Mesenchymal stem cell (in vitro differentiated cells and primary cell): Measurements from ENCODE around the gene TIMM23B.
"Not testable (repeated sequence)": the region's sequence is repeated elsewhere in the genome, so short reads cannot be mapped to it uniquely, and the experiment has no call there.

ENCODE experiments used
- DNase-seq: peaks from one replicate; pipeline ENCODE4 v3.0.0-alpha.2; 2013
- H2AFZ ChIP-seq: one replicate; pipeline ENCODE4 v1.6.1; 2013; ENCODE audit warnings: low read depth, mild to moderate bottlenecking, control low read depth, inconsistent platforms, low read length, moderate library complexity
- H2AK5ac ChIP-seq: 2 replicates; pipeline ENCODE4 v1.6.1; 2013; ENCODE audit warnings: low read length, moderate library complexity, mild to moderate bottlenecking, inconsistent platforms; ENCODE audit not compliant: severe bottlenecking
- H2BK120ac ChIP-seq: one replicate; pipeline ENCODE4 v1.6.1; 2013; ENCODE audit warnings: low read depth, mild to moderate bottlenecking, inconsistent platforms, low read length, moderate library complexity
- H2BK12ac ChIP-seq, 2 experiments: one replicate each; pipeline ENCODE4 v1.6.1; 2013; ENCODE audit warnings: inconsistent platforms in 2 of 2, low read length in 2 of 2, mild to moderate bottlenecking in 2 of 2, moderate library complexity in 2 of 2, control low read depth in 1 of 2
- H2BK15ac ChIP-seq: one replicate; pipeline ENCODE4 v1.6.1; 2013; ENCODE audit warnings: mild to moderate bottlenecking, low read depth, inconsistent platforms; ENCODE audit not compliant: poor library complexity, severe bottlenecking
- H2BK5ac ChIP-seq: 2 replicates; pipeline ENCODE4 v1.6.1; 2013; ENCODE audit warnings: low read depth, mild to moderate bottlenecking, low read length, control low read depth, inconsistent platforms; ENCODE audit not compliant: poor library complexity, severe bottlenecking
- H3K14ac ChIP-seq, 2 experiments: one replicate each; pipeline ENCODE4 v1.6.1; 2013; ENCODE audit warnings: inconsistent platforms in 2 of 2, low read length in 2 of 2, control low read depth in 1 of 2, mild to moderate bottlenecking in 1 of 2, moderate library complexity in 1 of 2
- H3K18ac ChIP-seq, 2 experiments: one replicate each; pipeline ENCODE4 v1.6.1; 2013; ENCODE audit warnings: inconsistent platforms in 2 of 2, low read length in 2 of 2, control low read depth in 1 of 2, low read depth in 1 of 2, mild to moderate bottlenecking in 1 of 2
- H3K23ac ChIP-seq, 2 experiments: one replicate each; pipeline ENCODE4 v1.6.1; 2013; ENCODE audit warnings: inconsistent platforms in 2 of 2, low read length in 2 of 2, mild to moderate bottlenecking in 2 of 2, moderate library complexity in 2 of 2, control low read depth in 1 of 2
- H3K27ac ChIP-seq: 2 replicates; pipeline ENCODE4 v1.5.1; 2013; ENCODE audit warnings: mild to moderate bottlenecking, moderate library complexity, low read length, control low read depth, inconsistent platforms; ENCODE audit not compliant: poor library complexity, severe bottlenecking
- H3K27me3 ChIP-seq, 2 experiments: 2 replicates each; pipeline versions ENCODE4 v1.6.1 to v1.7.0; 2013; ENCODE audit warnings: low read length in 2 of 2, mild to moderate bottlenecking in 2 of 2, moderate library complexity in 2 of 2, control low read depth in 1 of 2, inconsistent platforms in 1 of 2; ENCODE audit not compliant: control insufficient read depth in 1 of 2, insufficient read depth in 1 of 2
- H3K36me3 ChIP-seq, 2 experiments: 2 replicates each; pipeline versions ENCODE4 v1.6.1 to v1.7.0; 2013; ENCODE audit warnings: low read length in 2 of 2, control low read depth in 1 of 2, inconsistent platforms in 1 of 2, low read depth in 1 of 2, mild to moderate bottlenecking in 1 of 2; ENCODE audit not compliant: insufficient read depth in 2 of 2, control insufficient read depth in 1 of 2
- H3K4ac ChIP-seq, 2 experiments: one replicate each; pipeline ENCODE4 v1.6.1; 2013; ENCODE audit warnings: inconsistent platforms in 2 of 2, low read length in 2 of 2, mild to moderate bottlenecking in 2 of 2, moderate library complexity in 2 of 2, control low read depth in 1 of 2, low read depth in 1 of 2
- H3K4me1 ChIP-seq: 2 replicates; pipeline ENCODE4 v1.6.1; 2013; ENCODE audit warnings: low read depth, low read length, control low read depth; ENCODE audit not compliant: control insufficient read depth, insufficient read depth
- H3K4me2 ChIP-seq: 2 replicates; pipeline ENCODE4 v1.6.1; 2013; ENCODE audit warnings: low read length, mild to moderate bottlenecking, inconsistent platforms; ENCODE audit not compliant: poor library complexity, severe bottlenecking
- H3K4me3 ChIP-seq, 2 experiments: 2 replicates each; pipeline versions ENCODE4 v1.5.1 to v1.7.0; 2013; ENCODE audit warnings: low read length in 2 of 2, mild to moderate bottlenecking in 2 of 2, control low read depth in 1 of 2, low read depth in 1 of 2; ENCODE audit not compliant: insufficient read depth in 1 of 2
- H3K79me1 ChIP-seq: replicated peaks from 2 replicates; pipeline ENCODE4 v1.6.1; 2013; ENCODE audit warnings: mild to moderate bottlenecking, control low read depth, low read length, inconsistent platforms; ENCODE audit not compliant: poor library complexity, severe bottlenecking
- H3K9ac ChIP-seq: 2 replicates; pipeline ENCODE4 v1.7.0; 2013; ENCODE audit warnings: mild to moderate bottlenecking, low read length, moderate library complexity
- H3K9me3 ChIP-seq: 2 replicates; pipeline ENCODE4 v1.7.0; 2013; ENCODE audit warnings: mild to moderate bottlenecking, low read length; ENCODE audit not compliant: control insufficient read depth
- H4K8ac ChIP-seq: one replicate; pipeline ENCODE4 v1.6.1; 2013; ENCODE audit warnings: inconsistent platforms, mild to moderate bottlenecking, low read length, moderate library complexity
- H4K91ac ChIP-seq: one replicate; pipeline ENCODE4 v1.6.1; 2013; ENCODE audit warnings: mild to moderate bottlenecking, low read length, inconsistent platforms
- WGBS: methylation state at CpG from one replicate; pipeline ENCODE4 v1.1.7; 2013; ENCODE audit warnings: mixed read lengths; 5-methylcytosine and 5-hydroxymethylcytosine counted together

TIMM23B gene

GRCh38 chr10:49908290-49909080 lies 33.4 kb upstream of the TIMM23B start:
- not testable (repeated sequence) for H3K27ac ChIP-seq, H3K27me3 ChIP-seq, H2AK5ac ChIP-seq, H3K36me3 ChIP-seq, H3K9me3 ChIP-seq, H3K14ac ChIP-seq, H2BK15ac ChIP-seq, H3K4me1 ChIP-seq, H3K4me2 ChIP-seq, H3K9ac ChIP-seq, H2BK12ac ChIP-seq, H3K4ac ChIP-seq, H3K18ac ChIP-seq, DNase-seq, H2BK120ac ChIP-seq, H2BK5ac ChIP-seq, H4K8ac ChIP-seq, H4K91ac ChIP-seq, H3K79me1 ChIP-seq, H2AFZ ChIP-seq, H3K4me3 ChIP-seq, H3K23ac ChIP-seq
- no CpG with 5 or more reads among the region's 4 CpGs for WGBS

- not testable (repeated sequence) for H3K36me3 ChIP-seq, H3K4me1 ChIP-seq, H2BK12ac ChIP-seq, H3K18ac ChIP-seq, H3K9me3 ChIP-seq, H3K79me1 ChIP-seq, H3K14ac ChIP-seq, H3K9ac ChIP-seq, H3K23ac ChIP-seq, H3K27me3 ChIP-seq, H4K8ac ChIP-seq, H4K91ac ChIP-seq, H3K4ac ChIP-seq, H3K4me3 ChIP-seq, H2BK5ac ChIP-seq, H3K27ac ChIP-seq, H2AK5ac ChIP-seq, H3K4me2 ChIP-seq, H2BK120ac ChIP-seq, DNase-seq, H2AFZ ChIP-seq, H2BK15ac ChIP-seq
- WGBS = no CpG with 5 or more reads among the region's 1 CpG
Measured at GRCh38 chr10:49910295-49910694, 31.6 kb upstream of the TIMM23B start.

GRCh38 chr10:49916451-49916850 lies 25.4 kb upstream of the TIMM23B start:
- DNase-seq, H3K27ac ChIP-seq, H3K4me1 ChIP-seq, H4K91ac ChIP-seq, H3K4ac ChIP-seq, H3K9ac ChIP-seq, H2BK5ac ChIP-seq, H3K9me3 ChIP-seq, H3K4me2 ChIP-seq, H2BK12ac ChIP-seq, H3K36me3 ChIP-seq, H4K8ac ChIP-seq, H3K79me1 ChIP-seq, H2BK120ac ChIP-seq, H2AFZ ChIP-seq, H3K27me3 ChIP-seq, H3K14ac ChIP-seq, H3K18ac ChIP-seq, H2AK5ac ChIP-seq, H2BK15ac ChIP-seq, H3K4me3 ChIP-seq, H3K23ac ChIP-seq: not testable (repeated sequence)

DNA sequence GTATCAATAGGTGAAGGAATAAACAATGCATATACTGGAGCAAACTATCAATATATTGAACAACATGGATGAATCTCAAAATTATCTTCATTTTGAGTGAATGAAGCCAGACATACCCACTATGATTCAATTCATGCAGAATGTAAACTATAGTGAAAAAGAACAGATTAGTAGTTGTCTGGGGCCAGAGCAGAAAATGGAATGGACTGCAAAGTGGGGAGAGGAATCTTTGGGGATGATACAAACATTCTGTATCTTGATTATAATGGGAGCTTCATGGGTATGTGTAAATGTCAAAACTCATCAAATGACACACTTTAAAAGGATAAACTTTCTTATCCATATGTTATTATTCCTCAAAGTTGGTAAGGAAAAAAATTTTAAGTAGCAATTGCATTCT lies 23.9 kb upstream of the TIMM23B start:
- H2BK15ac ChIP-seq, H3K27ac ChIP-seq, H3K9ac ChIP-seq, H2AK5ac ChIP-seq, H3K23ac ChIP-seq, H3K4me3 ChIP-seq, H3K18ac ChIP-seq, H2BK12ac ChIP-seq, H3K4ac ChIP-seq, H2BK120ac ChIP-seq, H2AFZ ChIP-seq, H4K8ac ChIP-seq, H3K27me3 ChIP-seq, H4K91ac ChIP-seq, H3K4me2 ChIP-seq, H3K79me1 ChIP-seq, H3K14ac ChIP-seq, H3K4me1 ChIP-seq, H2BK5ac ChIP-seq, H3K9me3 ChIP-seq: not testable (repeated sequence)
- peak; percentile 10 for DNase-seq
- H3K36me3 ChIP-seq = peaks cover 0 to 14% of the 10 kb centered on the region in 2 experiments
